GM18870 (cell line): ENCODE data around the gene AFF3.

Source experiments
- ATAC-seq: cut with Tn5 transposase; IDR thresholded peaks from one replicate; pipeline ENCODE4 v1.9.1; 2021; ENCODE audit warnings: moderate library complexity; ENCODE audit not compliant: unreplicated experiment

Gene AFF3

GRCh38 chr2:99621774-99622173, 520.6 kb downstream of the AFF3 start:
- ATAC-seq: no peak

DNA sequence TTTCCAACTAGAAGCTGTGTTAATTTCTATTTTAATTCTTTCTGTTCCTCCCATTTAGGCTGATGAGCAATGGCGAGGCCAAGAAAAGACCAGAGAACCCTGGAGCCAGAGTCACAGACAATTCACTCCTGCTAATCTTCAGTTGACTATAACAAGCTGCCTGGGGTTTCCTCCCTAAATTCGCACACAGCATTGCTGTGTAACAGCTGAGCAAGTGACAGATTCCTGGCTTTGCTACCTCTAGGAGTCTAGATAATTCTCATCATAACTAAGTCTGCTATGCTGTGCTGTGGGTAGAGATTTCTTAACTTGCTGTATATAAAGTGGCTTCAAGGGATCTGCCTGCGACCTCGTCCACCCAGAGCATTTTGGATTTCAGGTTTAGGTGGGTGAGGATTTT, 521.3 kb downstream of the AFF3 start:
- no peak for ATAC-seq

- no peak for ATAC-seq
Measured at GRCh38 chr2:99619151-99619550, 523.2 kb downstream of the AFF3 start.

DNA sequence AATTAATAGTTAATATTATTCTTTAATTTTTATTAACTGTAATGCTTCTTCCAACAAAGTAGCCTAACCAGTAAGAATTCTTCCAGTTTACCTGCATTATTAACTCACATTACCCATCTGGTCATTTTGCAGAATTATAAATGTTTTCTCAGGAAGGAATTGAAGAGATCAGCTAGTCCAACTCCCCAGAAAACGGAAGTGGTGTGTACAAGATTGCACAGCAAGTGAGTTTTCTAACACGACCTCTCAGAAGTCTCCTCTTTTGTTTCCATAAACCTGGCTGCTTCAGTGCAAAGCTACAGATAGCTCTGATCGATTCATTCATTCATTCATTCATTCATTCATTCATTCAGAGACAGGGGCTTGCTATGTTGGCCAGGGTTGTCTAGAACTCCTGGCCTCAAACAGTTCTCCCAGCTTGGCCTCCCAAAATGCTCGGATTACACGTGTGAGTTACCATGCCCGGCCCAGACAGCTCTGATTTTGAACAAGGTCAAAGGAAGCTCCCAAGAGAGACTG, 523.8 kb downstream of the AFF3 start:
- no peak for ATAC-seq

GRCh38 chr2:99617811-99618210, 524.6 kb downstream of the AFF3 start:
- no peak for ATAC-seq

DNA sequence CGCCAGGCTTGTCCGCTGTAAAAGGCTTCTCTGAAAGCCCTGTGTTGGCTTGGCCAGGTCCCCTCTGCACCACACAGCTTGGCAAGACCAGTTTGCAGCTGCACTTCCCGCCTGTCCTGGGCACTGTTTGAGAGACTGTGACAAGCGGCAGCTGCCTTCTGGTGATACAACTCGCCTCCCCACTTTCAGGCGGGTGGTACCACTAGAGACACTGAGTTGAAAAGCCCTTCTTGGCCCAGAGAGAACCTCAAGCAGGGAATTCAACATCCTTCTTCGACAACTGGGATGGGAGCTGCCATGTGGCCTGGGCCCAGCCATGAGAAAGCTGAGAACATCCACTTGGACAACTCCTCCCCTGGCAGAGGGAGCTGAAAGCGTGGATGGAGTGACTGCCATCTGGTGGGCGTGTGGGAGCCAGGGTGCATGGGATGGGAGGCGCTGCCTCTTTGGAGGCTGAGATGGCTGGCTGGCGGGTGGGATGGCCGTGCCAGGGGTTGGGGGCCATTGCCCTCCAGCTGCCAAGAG, 527.1 kb downstream of the AFF3 start:
- ATAC-seq: no peak

DNA sequence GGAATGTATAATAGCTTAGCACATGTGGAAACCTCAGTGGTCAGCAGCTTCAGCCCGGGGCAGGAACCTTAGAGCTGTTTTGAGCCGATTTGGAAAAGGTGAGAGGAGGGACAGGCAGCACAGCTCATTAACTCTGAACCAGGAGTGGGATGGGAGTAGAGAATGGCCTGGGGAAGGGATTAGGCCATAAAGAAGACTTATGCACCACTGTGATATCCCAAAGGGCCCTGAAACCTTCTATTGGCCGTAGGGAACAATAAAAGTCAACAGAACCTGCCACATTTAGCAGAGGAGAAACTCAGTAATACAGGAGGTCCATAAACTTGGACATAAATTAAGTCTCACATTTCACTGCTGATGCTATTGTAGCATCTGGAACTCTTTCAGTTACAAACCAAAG, 528.4 kb downstream of the AFF3 start:
- ATAC-seq: no peak

GRCh38 chr2:99611786-99612185, 530.6 kb downstream of the AFF3 start:
- ATAC-seq: no peak

GRCh38 chr2:99611034-99611433, 531.4 kb downstream of the AFF3 start:
- ATAC-seq: no peak

- no peak for ATAC-seq
Measured at GRCh38 chr2:99609851-99610381, 532.5 kb downstream of the AFF3 start.

- ATAC-seq: no peak
Measured at GRCh38 chr2:99608861-99609260, 533.5 kb downstream of the AFF3 start.

GRCh38 chr2:99607861-99608491, 534.4 kb downstream of the AFF3 start:
- no peak for ATAC-seq

DNA sequence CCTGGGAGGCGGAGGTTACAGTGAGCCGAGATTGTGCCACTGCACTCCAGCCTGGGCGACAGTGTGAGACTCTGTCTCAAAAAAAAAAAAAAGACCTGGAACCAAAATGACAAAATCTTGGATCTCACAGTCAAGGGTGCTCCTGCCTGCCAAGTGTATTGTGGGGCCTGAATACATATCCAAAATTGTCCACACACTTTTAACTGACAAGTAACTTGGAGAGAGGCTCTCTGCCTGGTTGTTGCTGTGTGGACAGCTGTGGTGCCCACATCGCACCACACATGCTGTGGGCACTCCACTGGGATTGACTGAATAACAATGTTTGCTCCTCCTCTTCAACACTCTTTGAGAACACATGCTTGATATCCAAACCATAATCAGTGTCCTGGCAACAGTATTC, 534.9 kb downstream of the AFF3 start:
- no peak for ATAC-seq

DNA sequence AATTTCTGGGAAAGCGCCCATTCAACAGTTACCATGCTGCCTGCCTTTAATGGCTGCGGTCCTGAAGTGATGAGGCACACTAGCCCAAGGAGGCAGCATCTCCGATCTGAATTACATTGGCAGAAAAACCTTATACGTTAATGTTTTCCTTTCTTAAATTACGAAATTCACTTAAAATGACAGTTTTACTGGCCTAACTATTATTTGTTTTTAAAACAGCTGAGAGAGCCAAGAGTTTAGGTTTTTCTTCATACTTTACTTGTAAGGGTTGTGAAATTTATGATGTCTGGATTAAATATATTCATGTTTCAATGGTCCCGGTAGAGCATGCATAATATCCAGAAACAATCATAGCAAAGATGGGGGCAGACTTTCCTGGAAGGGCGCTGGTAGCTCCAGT, 537.4 kb downstream of the AFF3 start:
- no peak for ATAC-seq

- no peak for ATAC-seq
Measured at GRCh38 chr2:99602476-99602875, 539.9 kb downstream of the AFF3 start.

- ATAC-seq: no peak
Measured at GRCh38 chr2:99600981-99601651, 541.3 kb downstream of the AFF3 start.

DNA sequence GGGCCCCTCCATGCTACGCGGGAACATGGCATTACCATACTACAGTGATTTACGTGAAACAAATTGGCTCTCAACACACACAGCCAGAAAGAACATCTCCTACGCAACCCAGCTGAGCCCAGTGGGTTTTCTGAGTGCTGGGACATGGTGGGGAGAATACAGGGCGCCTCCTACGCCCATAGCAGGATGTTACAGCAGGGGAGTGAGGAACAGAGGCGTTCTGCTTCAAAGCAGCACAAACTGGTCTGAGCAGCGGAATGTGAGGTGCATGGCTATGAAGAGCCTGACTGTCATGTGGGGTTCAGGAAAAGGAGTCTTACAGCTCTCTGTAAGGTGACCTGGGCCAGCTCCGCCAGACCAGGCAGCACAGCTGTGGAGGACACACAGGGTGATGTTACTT, 543.9 kb downstream of the AFF3 start:
- no peak for ATAC-seq

DNA sequence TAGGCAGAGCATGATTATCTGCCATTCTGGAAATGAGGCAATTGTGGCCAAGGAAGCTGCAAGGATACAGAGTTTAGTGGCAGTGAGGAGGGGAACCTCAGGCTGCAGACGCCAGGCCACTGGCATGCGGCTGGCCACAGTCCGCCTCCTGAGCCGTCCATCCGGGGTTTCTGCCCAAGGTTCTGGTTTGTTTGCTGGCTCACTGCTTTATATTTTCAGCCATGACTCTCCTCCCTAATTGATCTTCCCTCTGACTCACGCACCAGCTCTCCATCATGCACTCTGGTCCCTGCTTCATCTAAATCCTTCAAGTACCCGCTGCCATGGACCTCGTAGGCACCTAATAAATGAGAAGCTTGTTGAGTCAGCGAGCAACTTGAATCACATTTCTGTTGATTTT, 544.8 kb downstream of the AFF3 start:
- ATAC-seq: no peak

DNA sequence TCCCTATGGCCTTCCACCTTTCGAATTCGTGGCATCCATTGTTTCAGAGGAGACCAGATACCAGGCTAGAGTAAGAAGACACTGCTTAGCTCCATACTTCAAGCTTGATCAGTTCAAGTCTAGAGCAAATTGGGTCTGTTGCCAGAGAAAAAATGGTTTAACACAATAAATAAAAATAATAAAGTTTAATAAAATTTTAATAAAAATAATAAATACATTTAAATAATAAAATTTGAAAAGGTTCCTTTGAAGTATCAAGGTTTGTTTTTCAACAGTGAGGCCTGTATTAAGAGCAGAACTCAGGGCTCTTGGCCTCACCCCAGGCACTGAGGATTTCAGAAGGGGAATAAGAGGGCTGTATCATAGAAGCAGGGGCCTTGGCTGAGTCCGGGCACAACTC, 547.0 kb downstream of the AFF3 start:
- ATAC-seq: no peak

- no peak for ATAC-seq
Measured at GRCh38 chr2:99593692-99594427, 548.5 kb downstream of the AFF3 start.

- ATAC-seq: no peak
Measured at GRCh38 chr2:99576775-99577174, 565.6 kb downstream of the AFF3 start.
